ENCODE results near the gene ANTXR2.
"Not testable (repeated sequence)": the region's sequence is repeated elsewhere in the genome, so short reads cannot be mapped to it uniquely, and the experiment has no call there.

Gene ANTXR2

GRCh38 chr4:79998201-79998600 is 74.8 kb downstream of the ANTXR2 start:
- no peak for DNase-seq (ENCODE audit: extremely low read depth in 1 of 2, low read depth in 1 of 2)

GRCh38 chr4:79996851-79997250 is 76.2 kb downstream of the ANTXR2 start:
- no peak for DNase-seq (ENCODE audit: extremely low read depth in 1 of 2, low read depth in 1 of 2)

GRCh38 chr4:79993476-79993875 is 79.6 kb downstream of the ANTXR2 start:
- DNase-seq (ENCODE audit: extremely low read depth in 1 of 2, low read depth in 1 of 2) = no peak

- DNase-seq (ENCODE audit: extremely low read depth in 1 of 2, low read depth in 1 of 2) = no peak
Observed at GRCh38 chr4:79991601-79992000, 81.4 kb downstream of the ANTXR2 start.

- not testable (repeated sequence) for DNase-seq (ENCODE audit: extremely low read depth in 1 of 2, low read depth in 1 of 2)
Observed at GRCh38 chr4:79991100-79991499, 81.9 kb downstream of the ANTXR2 start.

GRCh38 chr4:79987401-79987800 is 85.6 kb downstream of the ANTXR2 start:
- no peak for DNase-seq (ENCODE audit: extremely low read depth in 1 of 2, low read depth in 1 of 2)

- DNase-seq (ENCODE audit: extremely low read depth in 1 of 2, low read depth in 1 of 2) = no peak
Observed at GRCh38 chr4:79983431-79983830, 89.6 kb downstream of the ANTXR2 start.

GRCh38 chr4:79982601-79983322 is 90.3 kb downstream of the ANTXR2 start:
- DNase-seq (ENCODE audit: extremely low read depth in 1 of 2, low read depth in 1 of 2) = no peak

GRCh38 chr4:79980448-79980847 is 92.6 kb downstream of the ANTXR2 start:
- no peak for DNase-seq (ENCODE audit: extremely low read depth in 1 of 2, low read depth in 1 of 2)

GRCh38 chr4:79979785-79980437 is 93.1 kb downstream of the ANTXR2 start:
- no peak for DNase-seq (ENCODE audit: extremely low read depth in 1 of 2, low read depth in 1 of 2)

- no peak for DNase-seq (ENCODE audit: extremely low read depth in 1 of 2, low read depth in 1 of 2)
Observed at GRCh38 chr4:79977131-79977840, 95.7 kb downstream of the ANTXR2 start.

- DNase-seq (ENCODE audit: extremely low read depth in 1 of 2, low read depth in 1 of 2) = no peak
Observed at GRCh38 chr4:79964400-79965211, 108.4 kb downstream of the ANTXR2 start.

- DNase-seq (ENCODE audit: extremely low read depth in 1 of 2, low read depth in 1 of 2) = no peak
Observed at GRCh38 chr4:79964020-79964399, 109.0 kb downstream of the ANTXR2 start.

GRCh38 chr4:79959652-79960051 is 113.4 kb downstream of the ANTXR2 start:
- DNase-seq (ENCODE audit: extremely low read depth in 1 of 2, low read depth in 1 of 2) = no peak

GRCh38 chr4:79958466-79959264 is 114.4 kb downstream of the ANTXR2 start:
- DNase-seq (ENCODE audit: extremely low read depth in 1 of 2, low read depth in 1 of 2) = no peak

- no peak for DNase-seq (ENCODE audit: extremely low read depth in 1 of 2, low read depth in 1 of 2)
Observed at GRCh38 chr4:79949178-79949577, 123.9 kb downstream of the ANTXR2 start.

- DNase-seq (ENCODE audit: extremely low read depth in 1 of 2, low read depth in 1 of 2) = no peak
Observed at GRCh38 chr4:79948739-79949138, 124.3 kb downstream of the ANTXR2 start.

- no peak for DNase-seq (ENCODE audit: extremely low read depth in 1 of 2, low read depth in 1 of 2)
Observed at GRCh38 chr4:79948261-79948660, 124.8 kb downstream of the ANTXR2 start.

GRCh38 chr4:79947386-79947785 is 125.6 kb downstream of the ANTXR2 start:
- no peak for DNase-seq (ENCODE audit: extremely low read depth in 1 of 2, low read depth in 1 of 2)

GRCh38 chr4:79935274-79935673 is 137.8 kb downstream of the ANTXR2 start:
- no peak for DNase-seq (ENCODE audit: extremely low read depth in 1 of 2, low read depth in 1 of 2)

All from stimulated activated CD8-positive, alpha-beta memory T cell treated with anti-CD3 and anti-CD28 coated beads, Interleukin-7, amount 100 ng/mL, for 48 hours (primary cell).